Chondrocyte (in vitro differentiated cells): ENCODE measurements around the gene ABI3BP. TPM values are rescaled to one million over a fixed set of nuclear protein-coding genes. Genes with fewer than 3 reads are reported as not detected.

Experiments
- DNase-seq: peaks from one replicate; pipeline ENCODE4 v3.0.0; 2021; ENCODE audit warnings: mixed read lengths, low spot score
- H3K27ac Mint-ChIP-seq: one replicate; pipeline ENCODE4 v1.8.0; 2021; ENCODE audit warnings: mild to moderate bottlenecking, moderate library complexity, mixed read lengths; ENCODE audit not compliant: unreplicated experiment
- H3K27me3 Mint-ChIP-seq: 2 replicates; pipeline ENCODE4 v1.8.0; 2021; ENCODE audit warnings: low read depth, mixed read lengths
- H3K36me3 Mint-ChIP-seq: 2 replicates; pipeline ENCODE4 v1.8.0; 2021; ENCODE audit warnings: low read depth, mixed read lengths
- H3K4me1 Mint-ChIP-seq: 2 replicates; pipeline ENCODE4 v1.8.0; 2021; ENCODE audit warnings: low read depth, mild to moderate bottlenecking, mixed read lengths
- H3K4me3 Mint-ChIP-seq: one replicate; pipeline ENCODE4 v1.8.0; 2021; ENCODE audit warnings: mild to moderate bottlenecking, moderate library complexity, mixed read lengths; ENCODE audit not compliant: unreplicated experiment
- H3K9me3 Mint-ChIP-seq: 2 replicates; pipeline ENCODE4 v1.8.0; 2021; ENCODE audit warnings: low read depth, mixed read lengths
- CTCF ChIP-seq: fragments of 200-600 bp; sonication (generic); IDR thresholded peaks from 2 replicates; pipeline ENCODE4 v1.5.0; 2021; ENCODE audit warnings: antibody characterized with exemption, mild to moderate bottlenecking, moderate library complexity
- total RNA-seq: library from RNA; stranded (reverse); gene quantifications from 3 replicates; pipeline ENCODE4 v1.2.1, GENCODE V29; 2021

The ABI3BP gene
- total RNA-seq, 1 donor from 2014 or later, result 10.2 TPM

GRCh38 chr3:100880845-100881244 is 112.4 kb downstream of the ABI3BP start:
- no peak overlapping the region for H3K27ac Mint-ChIP-seq
- H3K4me1 Mint-ChIP-seq, result peaks cover 23% of the 10 kb centered on the region
- H3K4me3 Mint-ChIP-seq, result no peak overlapping the region
- H3K27me3 Mint-ChIP-seq, result no peaks in the 10 kb centered on the region
- H3K9me3 Mint-ChIP-seq, result no peaks in the 10 kb centered on the region
- DNase-seq, result no peak
- no peaks in the 10 kb centered on the region for H3K36me3 Mint-ChIP-seq
- TF ChIP-seq CTCF, result no peak

- H3K4me3 Mint-ChIP-seq, result no peak overlapping the region
- H3K27ac Mint-ChIP-seq, result no peak overlapping the region
- no peaks in the 10 kb centered on the region for H3K9me3 Mint-ChIP-seq
- DNase-seq, result no peak
- no peaks in the 10 kb centered on the region for H3K36me3 Mint-ChIP-seq
- no peak for TF ChIP-seq CTCF
- H3K27me3 Mint-ChIP-seq, result no peaks in the 10 kb centered on the region
- peaks cover 28% of the 10 kb centered on the region for H3K4me1 Mint-ChIP-seq
Measured at GRCh38 chr3:100880072-100880471, 113.1 kb downstream of the ABI3BP start.

GRCh38 chr3:100879195-100879810 is 113.9 kb downstream of the ABI3BP start:
- H3K36me3 Mint-ChIP-seq, result no peaks in the 10 kb centered on the region
- TF ChIP-seq CTCF, result no peak

GRCh38 chr3:100877286-100877685 is 115.9 kb downstream of the ABI3BP start:
- no peak for TF ChIP-seq CTCF
- no peaks in the 10 kb centered on the region for H3K9me3 Mint-ChIP-seq
- DNase-seq, result no peak
- no peaks in the 10 kb centered on the region for H3K36me3 Mint-ChIP-seq
- peaks cover 2% of the 10 kb centered on the region for H3K27me3 Mint-ChIP-seq
- H3K4me1 Mint-ChIP-seq, result peaks cover 23% of the 10 kb centered on the region
- H3K27ac Mint-ChIP-seq, result no peak overlapping the region
- no peak overlapping the region for H3K4me3 Mint-ChIP-seq

More at GRCh38 chr3:100879195-100879810, 113.9 kb downstream of the ABI3BP start:
- Mint-ChIP-seq H3K9me3 (no peaks in the 10 kb centered on the region), H3K4me1 (peaks cover 29% of the 10 kb centered on the region), H3K27me3 (no peaks in the 10 kb centered on the region), H3K27ac (no peak overlapping the region), H3K4me3 (no peak overlapping the region)
- no peak for DNase-seq

GRCh38 chr3:100875239-100875638 is 118.0 kb downstream of the ABI3BP start:
- Mint-ChIP-seq H3K36me3 (no peaks in the 10 kb centered on the region), H3K27me3 (peaks cover 2% of the 10 kb centered on the region), H3K4me3 (no peak overlapping the region), H3K4me1 (peaks cover 21% of the 10 kb centered on the region), H3K9me3 (peaks cover 6% of the 10 kb centered on the region), H3K27ac (no peak overlapping the region)
- DNase-seq, result no peak
- no peak for TF ChIP-seq CTCF
